ENCODE data around the gene LYL1. TPM values are rescaled to one million over a fixed set of nuclear protein-coding genes. Genes with fewer than 3 reads are reported as not detected.

Gene LYL1
- total and polyA plus RNA-seq, 9 of the 15 experiments (the other 6 are each of a cell fraction or from before 2014, with no cell fraction given), result 1.3 to 266 (median 34.0) TPM

GRCh38 chr19:13100031-13100588 is 2.5 kb downstream of the LYL1 start (continued):
- TF ChIP-seq RBFOX2 (IDR thresholded peaks at IDR 0.05; ENCODE audit: low read depth, low read length) (no peak; the same call in 1 of the 2 replicates), TFAP4 (CRISPR knock-in tag; IDR thresholded peaks at IDR 0.05; ENCODE audit: borderline replicate concordance) (0 out of 2 replicates have a peak, but pooled peaks have one; percentile 37), HDAC1 (IDR thresholded peaks at IDR 0.05) (peak in 1 of 2 experiments; percentile 82; a peak in 2 of 4 replicates), PRDM10 (IDR thresholded peaks at IDR 0.05; ENCODE audit: partially characterized antibody) (no peak), KLF10 (CRISPR knock-in tag; IDR thresholded peaks at IDR 0.05) (no peak), ARID4B (CRISPR knock-in tag; IDR thresholded peaks at IDR 0.05) (0 out of 2 replicates have a peak, but pooled peaks have one; percentile 56), UBTF (IDR thresholded peaks at IDR 0.05; ENCODE audit: borderline replicate concordance in 1 of 2, low read depth in 2 of 2, low read length in 2 of 2) (no peak), ARNT (IDR thresholded peaks at IDR 0.05) (peak; percentile 69 to 78; a peak in 3 of 4 replicates), ZNF316 (IDR thresholded peaks at IDR 0.05) (no peak), CXXC5 (CRISPR knock-in tag; IDR thresholded peaks at IDR 0.05) (no peak), MIER1 (IDR thresholded peaks at IDR 0.05; ENCODE audit: low read depth) (no peak), MITF (IDR thresholded peaks at IDR 0.05) (no peak), TAF15 (IDR thresholded peaks at IDR 0.05; ENCODE audit: low read depth, low read length) (no peak), ZNF707 (CRISPR knock-in tag; conservative IDR thresholded peaks at IDR 0.05) (no peak), TAF9B (IDR thresholded peaks at IDR 0.05; ENCODE audit: partially characterized antibody) (no peak)

All from K562 (cell line).